GM12878 (cell line): ENCODE results near the gene HLA-DMA. TPM values are rescaled to one million over a fixed set of nuclear protein-coding genes. Genes with fewer than 3 reads are reported as not detected.

Source experiments
- CBFB ChIP-seq: IDR thresholded peaks from 2 replicates; pipeline ENCODE4 v1.6.1; 2016; ENCODE audit warnings: antibody characterized with exemption, low read depth
- DPF2 ChIP-seq: fragments of 450-650 bp; IDR thresholded peaks from 2 replicates; pipeline ENCODE4 v1.6.1; 2017; ENCODE audit warnings: mild to moderate bottlenecking
- ETV6 ChIP-seq, 2 experiments: fragments of 450-650 bp in 1 of 2; IDR thresholded peaks in 1 of 2; conservative IDR thresholded peaks in 1 of 2; 2 replicates each; pipeline ENCODE4 v1.6.1; 2014; ENCODE audit warnings: antibody characterized with exemption in 1 of 2, borderline replicate concordance in 1 of 2, low read depth in 1 of 2, mild to moderate bottlenecking in 1 of 2, moderate library complexity in 1 of 2
- EZH2 ChIP-seq: IDR thresholded peaks from 2 replicates; pipeline ENCODE4 v1.6.1; 2012; ENCODE audit warnings: low read depth, mild to moderate bottlenecking, control low read depth, inconsistent platforms, low read length, borderline replicate concordance; ENCODE audit not compliant: control insufficient read depth
- FOS ChIP-seq: IDR thresholded peaks from 3 replicates; pipeline ENCODE4 v1.6.1; 2011; ENCODE audit warnings: borderline replicate concordance; ENCODE audit not compliant: insufficient read length; ENCODE audit errors: extremely low read depth
- HDAC6 ChIP-seq: fragments of 200-600 bp; sonication (generic); IDR thresholded peaks from one replicate; pipeline ENCODE4 v1.8.0; 2017; ENCODE audit warnings: antibody characterized with exemption; ENCODE audit not compliant: unreplicated experiment
- MEF2A ChIP-seq: IDR thresholded peaks from 2 replicates; pipeline ENCODE4 v1.6.1; 2011; ENCODE audit warnings: low read depth, mild to moderate bottlenecking, low read length, moderate library complexity; ENCODE audit not compliant: insufficient read depth
- NBN ChIP-seq: fragments of 450-650 bp; IDR thresholded peaks from 2 replicates; pipeline ENCODE4 v1.6.1; 2016
- NFIC ChIP-seq: IDR thresholded peaks from 2 replicates; pipeline ENCODE4 v1.6.1; 2012; ENCODE audit warnings: low read depth, mild to moderate bottlenecking, inconsistent platforms, low read length, moderate library complexity
- NFYA ChIP-seq: IDR thresholded peaks from 2 replicates; pipeline ENCODE4 v1.6.1; 2011; ENCODE audit warnings: low read depth, mild to moderate bottlenecking, low read length, improper control_type of control experiment, borderline replicate concordance
- NRF1 ChIP-seq: conservative IDR thresholded peaks from 2 replicates; pipeline ENCODE4 v1.6.1; 2011; ENCODE audit warnings: mild to moderate bottlenecking, low read depth, low read length, improper control_type of control experiment
- PML ChIP-seq: IDR thresholded peaks from 2 replicates; pipeline ENCODE4 v1.6.1; 2012; ENCODE audit warnings: low read length, inconsistent platforms
- RAD21 ChIP-seq: IDR thresholded peaks from 2 replicates; pipeline ENCODE4 v1.6.1; 2011; ENCODE audit warnings: mild to moderate bottlenecking, low read depth, low read length, moderate library complexity; ENCODE audit not compliant: insufficient read depth
- RB1 ChIP-seq: fragments of 450-650 bp; formaldehyde crosslinking; IDR thresholded peaks from 2 replicates; pipeline ENCODE4 v1.6.1; 2017; ENCODE audit warnings: mild to moderate bottlenecking, borderline replicate concordance
- SREBF2 ChIP-seq: IDR thresholded peaks from 2 replicates; pipeline ENCODE4 v1.6.1; 2012; ENCODE audit warnings: mild to moderate bottlenecking, low read length
- TCF12 ChIP-seq: IDR thresholded peaks from 2 replicates; pipeline ENCODE4 v1.6.1; 2011; ENCODE audit warnings: low read depth, mild to moderate bottlenecking, low read length
- YBX1 ChIP-seq: fragments of 450-650 bp; IDR thresholded peaks from 2 replicates; pipeline ENCODE4 v1.6.1; 2016; ENCODE audit warnings: antibody characterized with exemption
- YY1 ChIP-seq: IDR thresholded peaks from 2 replicates; pipeline ENCODE4 v1.6.1; 2011; ENCODE audit warnings: low read depth, mild to moderate bottlenecking, low read length
- ZNF274 ChIP-seq: IDR thresholded peaks from one replicate; pipeline ENCODE4 v1.8.0; 2011; ENCODE audit not compliant: insufficient read length, insufficient read depth
- ZNF622 ChIP-seq: fragments of 450-650 bp; IDR thresholded peaks from 2 replicates; pipeline ENCODE4 v1.6.1; 2017; ENCODE audit warnings: mild to moderate bottlenecking, inconsistent platforms
- polyA plus RNA-seq, 11 experiments: library from polyadenylated mRNA; depleted of rRNA in 4 of 11; unstranded in 6 of 11; stranded (reverse) in 5 of 11; fragments of >200 nt; fragmentation: Nextera tagmentation in 4 of 11; fragmentation: Illumina TruSeq in 1 of 11; extraction: Ambion mirVana in 4 of 11; extraction: Trizol in 1 of 11; gene quantifications; 1 replicate in 1 of 11; 2 replicates in 10 of 11; pipeline versions ENCODE4 v1.2.1 to v1.2.3, GENCODE V29; 2011 to 2016; ENCODE audit warnings: inconsistent platforms in 2 of 11, missing spikeins in 2 of 11, low read depth in 1 of 11
- total RNA-seq, 4 experiments: library from RNA; depleted of rRNA in 3 of 4; stranded (reverse); fragments of >200 nt in 3 of 4; fragmentation: Illumina TruSeq in 1 of 4; extraction: Trizol in 1 of 4; gene quantifications; 2 replicates each; pipeline versions ENCODE4 v1.2.1 to v1.2.3, GENCODE V29; 2013 to 2021
- TF ChIP-seq, protein P1 (sequence below): IDR thresholded peaks from 2 replicates; pipeline ENCODE4 v1.6.1; 2011; ENCODE audit warnings: borderline replicate concordance, low read depth, mild to moderate bottlenecking, moderate library complexity, low read length; ENCODE audit not compliant: insufficient read depth, poor library complexity, severe bottlenecking
- TF ChIP-seq, protein P2 (sequence below): fragments of 450-650 bp; IDR thresholded peaks from 2 replicates; pipeline ENCODE4 v1.6.1; 2016; ENCODE audit warnings: mild to moderate bottlenecking
- TF ChIP-seq, protein P3 (sequence below): fragments of 450-650 bp; IDR thresholded peaks from 2 replicates; pipeline ENCODE4 v1.6.1; 2018; ENCODE audit warnings: mild to moderate bottlenecking, low read depth, moderate library complexity; ENCODE audit not compliant: partially characterized antibody
- TF ChIP-seq, protein P4 (sequence below): fragments of 450-650 bp; IDR thresholded peaks from 2 replicates; pipeline ENCODE4 v1.6.1; 2014; ENCODE audit warnings: mild to moderate bottlenecking

HLA-DMA gene
- total and polyA plus RNA-seq, 10 of the 15 experiments (the other 5 are each of a cell fraction or from before 2014, with no cell fraction given), result 177 to 552 (median 309) TPM

DNA sequence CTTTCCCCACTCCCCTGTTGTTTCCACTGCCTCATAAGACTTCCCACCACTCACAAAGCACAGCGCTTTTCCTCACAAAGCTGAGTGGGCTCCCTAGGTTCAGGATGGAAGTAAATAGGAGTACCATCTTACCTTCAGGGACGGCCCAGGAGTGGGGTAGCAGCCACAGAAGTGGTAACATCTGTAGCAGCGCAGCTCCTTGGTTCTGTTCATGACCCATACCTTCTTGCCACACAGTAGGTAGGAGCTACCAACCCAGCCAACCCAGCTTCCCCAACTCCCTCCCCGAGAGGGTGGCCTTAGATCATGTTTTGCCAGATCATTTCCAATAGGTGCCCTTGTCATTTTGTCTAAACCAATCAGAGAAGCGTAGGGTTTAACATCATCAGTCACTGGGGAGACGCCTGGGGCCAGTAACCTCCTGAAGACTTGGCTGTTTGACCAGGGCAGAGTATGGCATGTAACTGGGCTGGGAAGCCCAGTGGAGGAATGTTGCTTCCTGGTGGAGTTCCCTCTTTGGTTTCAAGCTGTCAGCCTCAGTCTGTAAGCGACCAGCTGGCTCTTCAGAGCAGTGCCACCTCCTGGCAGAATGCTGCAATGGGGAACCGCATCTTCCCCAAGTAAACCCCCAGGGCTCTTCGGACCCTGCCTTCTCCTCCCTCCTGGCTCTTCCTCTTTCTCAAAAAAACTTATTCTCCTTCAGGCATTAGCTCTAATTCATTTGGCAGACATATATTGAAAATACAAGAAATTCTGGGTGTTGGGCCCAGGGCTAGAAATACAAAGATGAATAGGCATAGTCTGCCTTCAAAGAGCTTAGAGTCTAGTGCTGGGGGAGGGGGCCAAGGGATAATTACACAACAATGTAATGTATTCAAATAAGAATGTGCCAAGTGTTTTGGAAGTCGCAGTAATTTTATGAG, at the start of gene HLA-DMA (continued):
- TF ChIP-seq, protein P1, sequence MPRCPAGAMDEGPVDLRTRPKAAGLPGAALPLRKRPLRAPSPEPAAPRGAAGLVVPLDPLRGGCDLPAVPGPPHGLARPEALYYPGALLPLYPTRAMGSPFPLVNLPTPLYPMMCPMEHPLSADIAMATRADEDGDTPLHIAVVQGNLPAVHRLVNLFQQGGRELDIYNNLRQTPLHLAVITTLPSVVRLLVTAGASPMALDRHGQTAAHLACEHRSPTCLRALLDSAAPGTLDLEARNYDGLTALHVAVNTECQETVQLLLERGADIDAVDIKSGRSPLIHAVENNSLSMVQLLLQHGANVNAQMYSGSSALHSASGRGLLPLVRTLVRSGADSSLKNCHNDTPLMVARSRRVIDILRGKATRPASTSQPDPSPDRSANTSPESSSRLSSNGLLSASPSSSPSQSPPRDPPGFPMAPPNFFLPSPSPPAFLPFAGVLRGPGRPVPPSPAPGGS, result peak; percentile 59
- no peak for TF ChIP-seq SREBF2
- peak; percentile 48 for TF ChIP-seq YY1
- peak; percentile 99 for TF ChIP-seq PML
- no peak for TF ChIP-seq EZH2
- no peak for TF ChIP-seq ZNF274
- TF ChIP-seq NFIC, result peak; percentile 49; the same call in 1 of the 2 replicates
- peak; percentile 93 for TF ChIP-seq TCF12
- no peak for TF ChIP-seq ZNF622
- no peak for TF ChIP-seq ETV6 (conservative IDR thresholded peaks at IDR 0.05 in 1 of 2, IDR thresholded peaks at IDR 0.05 in 1 of 2; ENCODE audit: borderline replicate concordance in 1 of 2, low read depth in 1 of 2)
- peak; percentile 37 for TF ChIP-seq NFYA
- TF ChIP-seq, protein P2, sequence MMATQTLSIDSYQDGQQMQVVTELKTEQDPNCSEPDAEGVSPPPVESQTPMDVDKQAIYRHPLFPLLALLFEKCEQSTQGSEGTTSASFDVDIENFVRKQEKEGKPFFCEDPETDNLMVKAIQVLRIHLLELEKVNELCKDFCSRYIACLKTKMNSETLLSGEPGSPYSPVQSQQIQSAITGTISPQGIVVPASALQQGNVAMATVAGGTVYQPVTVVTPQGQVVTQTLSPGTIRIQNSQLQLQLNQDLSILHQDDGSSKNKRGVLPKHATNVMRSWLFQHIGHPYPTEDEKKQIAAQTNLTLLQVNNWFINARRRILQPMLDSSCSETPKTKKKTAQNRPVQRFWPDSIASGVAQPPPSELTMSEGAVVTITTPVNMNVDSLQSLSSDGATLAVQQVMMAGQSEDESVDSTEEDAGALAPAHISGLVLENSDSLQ, result peak; percentile 73
- TF ChIP-seq RB1, result no peak
- TF ChIP-seq NBN, result peak; percentile 95
- no peak for TF ChIP-seq MEF2A
- peak; percentile 48 for TF ChIP-seq FOS
- TF ChIP-seq HDAC6, result peak; percentile 64
- TF ChIP-seq, protein P3, sequence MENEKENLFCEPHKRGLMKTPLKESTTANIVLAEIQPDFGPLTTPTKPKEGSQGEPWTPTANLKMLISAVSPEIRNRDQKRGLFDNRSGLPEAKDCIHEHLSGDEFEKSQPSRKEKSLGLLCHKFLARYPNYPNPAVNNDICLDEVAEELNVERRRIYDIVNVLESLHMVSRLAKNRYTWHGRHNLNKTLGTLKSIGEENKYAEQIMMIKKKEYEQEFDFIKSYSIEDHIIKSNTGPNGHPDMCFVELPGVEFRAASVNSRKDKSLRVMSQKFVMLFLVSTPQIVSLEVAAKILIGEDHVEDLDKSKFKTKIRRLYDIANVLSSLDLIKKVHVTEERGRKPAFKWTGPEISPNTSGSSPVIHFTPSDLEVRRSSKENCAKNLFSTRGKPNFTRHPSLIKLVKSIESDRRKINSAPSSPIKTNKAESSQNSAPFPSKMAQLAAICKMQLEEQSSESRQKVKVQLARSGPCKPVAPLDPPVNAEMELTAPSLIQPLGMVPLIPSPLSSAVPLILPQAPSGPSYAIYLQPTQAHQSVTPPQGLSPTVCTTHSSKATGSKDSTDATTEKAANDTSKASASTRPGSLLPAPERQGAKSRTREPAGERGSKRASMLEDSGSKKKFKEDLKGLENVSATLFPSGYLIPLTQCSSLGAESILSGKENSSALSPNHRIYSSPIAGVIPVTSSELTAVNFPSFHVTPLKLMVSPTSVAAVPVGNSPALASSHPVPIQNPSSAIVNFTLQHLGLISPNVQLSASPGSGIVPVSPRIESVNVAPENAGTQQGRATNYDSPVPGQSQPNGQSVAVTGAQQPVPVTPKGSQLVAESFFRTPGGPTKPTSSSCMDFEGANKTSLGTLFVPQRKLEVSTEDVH, result no peak
- TF ChIP-seq YBX1, result no peak
- TF ChIP-seq NRF1, result no peak
- peak; percentile 55; the same call in 1 of the 2 replicates for TF ChIP-seq DPF2
- 0 out of 2 replicates have a peak, but pooled peaks have one; percentile 48 for TF ChIP-seq CBFB
- TF ChIP-seq RAD21, result peak; percentile 46
- TF ChIP-seq, protein P4, sequence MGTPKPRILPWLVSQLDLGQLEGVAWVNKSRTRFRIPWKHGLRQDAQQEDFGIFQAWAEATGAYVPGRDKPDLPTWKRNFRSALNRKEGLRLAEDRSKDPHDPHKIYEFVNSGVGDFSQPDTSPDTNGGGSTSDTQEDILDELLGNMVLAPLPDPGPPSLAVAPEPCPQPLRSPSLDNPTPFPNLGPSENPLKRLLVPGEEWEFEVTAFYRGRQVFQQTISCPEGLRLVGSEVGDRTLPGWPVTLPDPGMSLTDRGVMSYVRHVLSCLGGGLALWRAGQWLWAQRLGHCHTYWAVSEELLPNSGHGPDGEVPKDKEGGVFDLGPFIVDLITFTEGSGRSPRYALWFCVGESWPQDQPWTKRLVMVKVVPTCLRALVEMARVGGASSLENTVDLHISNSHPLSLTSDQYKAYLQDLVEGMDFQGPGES, result peak; percentile 52; the same call in 1 of the 2 replicates
